Gastrocnemius medialis (tissue), 4 donors: ENCODE measurements around the gene SRPX2.

Source experiments
- CTCF ChIP-seq, 5 experiments: fragments of 450-650 bp in 3 of 5; fragments of 200-600 bp in 2 of 5; sonication (generic) in 2 of 5; IDR thresholded peaks in 4 of 5; conservative IDR thresholded peaks in 1 of 5; 1 replicate in 4 of 5; 2 replicates in 1 of 5; pipeline ENCODE4 v1.5.1; 2016 to 2019; ENCODE audit warnings: antibody characterized with exemption in 5 of 5, mild to moderate bottlenecking in 3 of 5, moderate library complexity in 3 of 5
- POLR2A ChIP-seq, 2 donors: fragments of 450-650 bp; IDR thresholded peaks; one replicate each; pipeline ENCODE4 v1.6.1; 2017; ENCODE audit warnings: antibody characterized with exemption in 2 of 2, mild to moderate bottlenecking in 2 of 2, moderate library complexity in 2 of 2

GRCh38 chrX:100599456-100599855 is 44.5 kb upstream of the SRPX2 start:
- TF ChIP-seq CTCF (IDR thresholded peaks at IDR 0.05 in 4 of 5, conservative IDR thresholded peaks at IDR 0.05 in 1 of 5) (no peak), POLR2A (IDR thresholded peaks at IDR 0.05) (no peak)
